Ishikawa (cell line): Measurements from ENCODE around the gene COL12A1.

Experiments
- CEBPB ChIP-seq: IDR thresholded peaks from 2 replicates; pipeline ENCODE4 v1.6.1; 2012
- CREB1 ChIP-seq: IDR thresholded peaks from 2 replicates; pipeline ENCODE4 v1.6.1; 2012; ENCODE audit warnings: low read depth
- EGR1 ChIP-seq: IDR thresholded peaks from 2 replicates; pipeline ENCODE4 v1.6.1; 2012
- EP300 ChIP-seq: IDR thresholded peaks from 2 replicates; pipeline ENCODE4 v1.6.1; 2012; ENCODE audit warnings: borderline replicate concordance
- FOXM1 ChIP-seq: IDR thresholded peaks from 2 replicates; pipeline ENCODE4 v1.6.1; 2012; ENCODE audit warnings: low read depth, borderline replicate concordance
- MAX ChIP-seq: IDR thresholded peaks from 2 replicates; pipeline ENCODE4 v1.6.1; 2012
- NFIC ChIP-seq: IDR thresholded peaks from 2 replicates; pipeline ENCODE4 v1.6.1; 2012
- RAD21 ChIP-seq: IDR thresholded peaks from 2 replicates; pipeline ENCODE4 v1.6.1; 2012; ENCODE audit warnings: low read depth
- TAF1 ChIP-seq: IDR thresholded peaks from 2 replicates; pipeline ENCODE4 v1.6.1; 2012; ENCODE audit warnings: low read depth, mild to moderate bottlenecking
- TCF12 ChIP-seq: IDR thresholded peaks from 2 replicates; pipeline ENCODE4 v1.6.1; 2012; ENCODE audit warnings: low read depth
- TEAD4 ChIP-seq: IDR thresholded peaks from 2 replicates; pipeline ENCODE4 v1.6.1; 2012
- USF1 ChIP-seq: IDR thresholded peaks from 2 replicates; pipeline ENCODE4 v1.6.1; 2012
- YY1 ChIP-seq: IDR thresholded peaks from 2 replicates; pipeline ENCODE4 v1.6.1; 2012; ENCODE audit warnings: low read depth
- ZBTB7A ChIP-seq: IDR thresholded peaks from 2 replicates; pipeline ENCODE4 v1.6.1; 2012; ENCODE audit warnings: low read depth
- TF ChIP-seq, protein P1 (sequence below): IDR thresholded peaks from 2 replicates; pipeline ENCODE4 v1.6.1; 2012; ENCODE audit warnings: low read depth, mild to moderate bottlenecking

COL12A1 gene

DNA sequence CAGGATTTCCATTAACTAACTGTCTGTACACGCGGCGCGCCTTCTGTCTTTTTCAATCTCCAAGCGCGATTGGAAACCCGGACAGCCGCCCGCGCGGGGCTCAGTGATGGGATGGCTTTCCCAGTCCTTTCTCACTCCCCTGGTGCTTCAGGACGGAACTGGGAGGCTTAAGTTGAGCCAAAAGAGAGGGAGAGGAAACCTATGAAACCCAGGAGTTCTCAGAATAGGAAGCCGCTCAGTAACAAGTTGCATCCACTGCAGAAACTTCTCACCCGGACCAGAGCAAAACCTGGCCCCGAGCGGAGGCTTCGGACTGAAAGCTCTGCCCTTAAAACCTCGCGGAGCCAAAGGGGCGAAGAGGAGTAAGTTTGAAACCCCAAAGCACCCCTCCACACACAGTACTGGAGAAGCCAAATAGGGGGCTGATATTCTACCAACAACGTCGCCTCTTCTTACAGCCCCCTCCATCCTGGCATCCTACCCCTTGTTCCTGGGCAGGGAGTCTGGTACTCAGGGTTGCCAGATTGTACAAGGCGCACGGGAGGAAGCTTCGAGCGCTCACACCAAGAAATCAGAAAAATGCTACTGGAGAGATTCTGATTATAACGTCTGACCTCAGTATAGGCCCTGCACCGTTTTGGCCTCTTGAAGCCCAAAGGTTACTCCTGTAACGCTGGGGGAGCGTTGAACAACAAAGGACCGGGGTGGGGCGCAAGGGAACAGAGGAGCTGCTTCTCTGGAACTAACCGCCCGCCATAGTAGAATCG lies 906 bp upstream of the COL12A1 start:
- TF ChIP-seq USF1 = no peak
- TF ChIP-seq FOXM1 = no peak

DNA sequence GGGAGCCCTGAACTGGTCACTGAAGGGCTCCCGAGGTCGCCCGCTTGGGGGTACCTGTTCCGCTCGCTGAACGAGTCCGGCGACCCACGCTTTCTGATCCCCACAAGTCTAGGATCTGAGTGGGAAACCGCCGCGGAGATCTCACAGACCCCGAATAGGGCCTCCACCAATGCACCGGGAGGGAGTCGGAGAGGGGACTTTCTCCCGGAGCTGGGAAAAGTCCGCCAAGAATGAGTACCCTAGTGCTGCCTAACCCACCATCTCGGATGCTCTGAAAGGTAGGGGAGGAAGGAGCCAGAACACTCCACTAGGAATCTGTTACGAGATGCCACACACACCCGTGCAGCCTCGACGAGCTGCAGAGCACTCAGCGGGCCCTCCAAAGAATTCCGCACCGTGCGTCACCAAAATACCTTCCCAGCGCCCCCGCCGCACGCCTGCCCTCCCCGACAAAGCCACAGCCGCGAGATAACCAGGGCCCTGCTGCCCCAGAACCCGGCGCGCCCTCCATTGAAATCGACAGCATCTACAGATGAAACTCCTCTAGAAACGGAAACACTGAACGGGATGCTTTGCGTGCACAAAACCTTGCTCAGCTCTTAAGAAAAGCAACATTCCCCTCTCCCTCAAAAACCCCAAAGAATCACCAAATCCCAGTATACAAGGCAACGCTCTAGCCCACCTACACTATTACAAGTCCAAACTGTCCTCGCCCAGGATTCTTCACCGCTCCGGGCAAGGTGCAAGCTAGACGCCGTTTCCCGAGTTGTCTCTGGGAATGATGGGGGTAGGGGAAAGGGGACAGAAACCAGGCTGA lies 686 bp downstream of the COL12A1 start:
- TF ChIP-seq YY1 (0 out of 2 replicates have a peak, but pooled peaks have one; percentile 18), TEAD4 (0 out of 2 replicates have a peak, but pooled peaks have one; percentile 32), TAF1 (no peak)

GRCh38 chr6:75204217-75204958 lies 1.5 kb downstream of the COL12A1 start:
- TF ChIP-seq RAD21 (peak; percentile 92), TAF1 (no peak)

- TF ChIP-seq CEBPB (no peak), TAF1 (no peak), EGR1 (no peak), YY1 (no peak), RAD21 (no peak), USF1 (no peak), TCF12 (no peak), NFIC (no peak)
Measured at GRCh38 chr6:75203721-75204120, 2.1 kb downstream of the COL12A1 start.

DNA sequence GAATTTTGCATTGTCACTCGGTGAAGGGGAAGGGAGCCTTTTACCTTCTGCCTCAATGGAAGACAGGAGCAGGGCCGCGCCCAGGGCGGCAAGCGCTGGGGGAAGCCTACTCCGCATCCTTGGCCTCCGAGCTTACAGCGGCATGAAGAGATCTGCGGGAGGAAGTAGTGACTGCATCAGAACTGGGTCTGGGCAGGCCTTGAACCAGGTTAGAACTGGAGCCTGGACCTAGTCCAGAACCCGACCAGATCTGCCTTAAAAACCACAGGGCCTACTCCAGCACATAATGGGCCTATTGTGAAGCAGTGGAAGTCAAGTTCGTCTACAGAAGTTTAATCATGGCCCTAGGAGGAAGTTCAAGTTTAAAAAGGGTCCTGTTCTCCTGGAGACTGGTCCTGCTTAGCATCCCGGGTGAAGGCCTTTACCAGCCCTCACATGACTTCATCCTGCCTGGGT lies 3.1 kb downstream of the COL12A1 start:
- TF ChIP-seq, protein P1, sequence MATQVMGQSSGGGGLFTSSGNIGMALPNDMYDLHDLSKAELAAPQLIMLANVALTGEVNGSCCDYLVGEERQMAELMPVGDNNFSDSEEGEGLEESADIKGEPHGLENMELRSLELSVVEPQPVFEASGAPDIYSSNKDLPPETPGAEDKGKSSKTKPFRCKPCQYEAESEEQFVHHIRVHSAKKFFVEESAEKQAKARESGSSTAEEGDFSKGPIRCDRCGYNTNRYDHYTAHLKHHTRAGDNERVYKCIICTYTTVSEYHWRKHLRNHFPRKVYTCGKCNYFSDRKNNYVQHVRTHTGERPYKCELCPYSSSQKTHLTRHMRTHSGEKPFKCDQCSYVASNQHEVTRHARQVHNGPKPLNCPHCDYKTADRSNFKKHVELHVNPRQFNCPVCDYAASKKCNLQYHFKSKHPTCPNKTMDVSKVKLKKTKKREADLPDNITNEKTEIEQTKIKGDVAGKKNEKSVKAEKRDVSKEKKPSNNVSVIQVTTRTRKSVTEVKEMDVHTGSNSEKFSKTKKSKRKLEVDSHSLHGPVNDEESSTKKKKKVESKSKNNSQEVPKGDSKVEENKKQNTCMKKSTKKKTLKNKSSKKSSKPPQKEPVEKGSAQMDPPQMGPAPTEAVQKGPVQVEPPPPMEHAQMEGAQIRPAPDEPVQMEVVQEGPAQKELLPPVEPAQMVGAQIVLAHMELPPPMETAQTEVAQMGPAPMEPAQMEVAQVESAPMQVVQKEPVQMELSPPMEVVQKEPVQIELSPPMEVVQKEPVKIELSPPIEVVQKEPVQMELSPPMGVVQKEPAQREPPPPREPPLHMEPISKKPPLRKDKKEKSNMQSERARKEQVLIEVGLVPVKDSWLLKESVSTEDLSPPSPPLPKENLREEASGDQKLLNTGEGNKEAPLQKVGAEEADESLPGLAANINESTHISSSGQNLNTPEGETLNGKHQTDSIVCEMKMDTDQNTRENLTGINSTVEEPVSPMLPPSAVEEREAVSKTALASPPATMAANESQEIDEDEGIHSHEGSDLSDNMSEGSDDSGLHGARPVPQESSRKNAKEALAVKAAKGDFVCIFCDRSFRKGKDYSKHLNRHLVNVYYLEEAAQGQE = no peak
- TF ChIP-seq EGR1 (no peak), ZBTB7A (no peak), CEBPB (no peak), MAX (no peak), CREB1 (no peak), TCF12 (no peak), YY1 (no peak), EP300 (no peak), TAF1 (no peak), FOXM1 (no peak), NFIC (no peak), RAD21 (no peak), TEAD4 (no peak), USF1 (no peak)

DNA sequence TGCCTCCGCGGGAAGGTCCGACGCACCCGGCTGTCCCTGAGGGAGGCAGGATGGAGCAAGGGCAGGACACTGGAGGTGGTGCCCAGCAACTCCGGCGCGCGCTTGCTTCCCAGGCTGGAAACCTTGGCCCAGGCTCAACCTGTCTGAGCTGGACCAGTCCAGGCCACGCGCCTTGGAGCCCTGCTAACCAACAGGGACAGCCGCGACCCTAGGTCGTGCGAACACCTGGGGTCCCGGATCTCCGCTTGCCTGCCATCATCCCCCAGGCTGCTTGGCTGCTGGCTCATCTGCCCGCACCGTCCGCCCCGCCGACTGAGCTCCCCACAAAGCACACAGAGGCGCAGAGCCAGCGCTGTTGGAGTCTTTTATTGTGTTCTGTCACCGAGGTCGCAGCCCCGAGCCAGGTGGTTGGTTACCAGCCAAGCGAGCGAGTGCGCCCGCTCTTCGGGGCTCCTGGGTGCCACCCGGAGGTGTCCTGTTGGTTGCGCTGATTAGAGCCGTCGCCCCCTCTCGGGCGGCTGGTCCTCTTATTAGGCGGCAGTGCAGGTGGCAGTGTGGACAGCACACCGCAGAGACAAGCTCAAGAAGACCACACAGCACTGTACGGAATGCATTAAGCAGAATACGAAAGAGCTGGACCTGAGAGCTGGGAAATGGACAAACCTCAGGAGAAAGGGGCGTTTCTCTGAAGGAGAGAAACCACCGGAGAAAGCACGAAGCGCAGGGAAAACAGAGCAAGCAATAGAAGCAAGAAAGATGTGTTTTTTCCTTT lies 3.8 kb downstream of the COL12A1 start:
- no peak for TF ChIP-seq FOXM1
- TF ChIP-seq EP300 = no peak
- TF ChIP-seq NFIC = no peak
- TF ChIP-seq RAD21 = no peak
- no peak for TF ChIP-seq MAX
- TF ChIP-seq TAF1 = no peak
- TF ChIP-seq EGR1 = no peak
- no peak for TF ChIP-seq USF1
- no peak for TF ChIP-seq ZBTB7A
- no peak for TF ChIP-seq YY1
